ENCODE data around the gene EVA1A.
"Not testable (repeated sequence)": the region's sequence is repeated elsewhere in the genome, so short reads cannot be mapped to it uniquely, and the experiment has no call there.

EVA1A gene

DNA sequence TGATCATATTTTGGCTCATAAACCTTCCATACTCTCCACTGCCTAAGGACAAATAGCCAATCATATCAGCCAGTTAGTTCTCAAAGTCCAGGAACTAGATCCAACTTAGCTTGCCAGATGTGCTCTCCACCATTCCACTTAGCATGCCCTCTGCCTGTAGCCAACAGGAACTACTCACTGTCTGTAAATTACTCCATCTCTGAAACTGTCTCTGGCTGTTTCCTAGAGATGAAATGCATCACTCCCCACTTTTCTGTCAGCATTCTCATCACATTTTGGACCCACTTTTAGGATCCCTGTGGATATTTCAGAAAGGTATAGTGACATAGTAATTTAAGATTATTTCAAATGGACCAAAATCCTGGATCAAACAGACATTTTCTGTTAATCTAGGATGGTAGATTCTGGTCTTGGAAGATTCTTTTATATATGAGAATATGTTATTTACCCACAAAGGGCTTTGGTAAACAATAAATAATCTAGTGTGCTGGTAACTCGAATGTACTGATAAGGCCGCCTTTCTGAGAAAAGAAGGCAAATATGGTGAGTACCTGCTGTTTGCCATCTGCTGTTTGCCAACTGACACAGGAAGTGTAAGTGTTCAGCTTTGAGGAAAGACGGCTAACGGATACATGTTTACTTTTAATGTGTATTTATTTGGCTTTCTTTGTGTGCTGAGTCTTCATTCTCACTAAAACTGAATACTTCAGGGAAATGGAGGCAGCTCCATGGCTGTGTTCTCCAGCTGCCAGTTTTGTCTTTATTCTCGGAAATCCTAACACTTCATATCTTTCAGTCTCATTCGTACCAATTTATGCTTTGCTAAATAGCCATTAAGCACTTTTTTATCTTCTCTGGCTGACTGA, 79.5 kb downstream of the EVA1A start:
- DNase-seq: no peak

GRCh38 chr2:75477696-75478095, 83.0 kb downstream of the EVA1A start:
- not testable (repeated sequence) for DNase-seq

GRCh38 chr2:75476761-75477160, 84.0 kb downstream of the EVA1A start:
- no peak for DNase-seq

- DNase-seq: no peak
These were observed 84.8 kb downstream of the EVA1A start for GRCh38 chr2:75475976-75476375.

DNA sequence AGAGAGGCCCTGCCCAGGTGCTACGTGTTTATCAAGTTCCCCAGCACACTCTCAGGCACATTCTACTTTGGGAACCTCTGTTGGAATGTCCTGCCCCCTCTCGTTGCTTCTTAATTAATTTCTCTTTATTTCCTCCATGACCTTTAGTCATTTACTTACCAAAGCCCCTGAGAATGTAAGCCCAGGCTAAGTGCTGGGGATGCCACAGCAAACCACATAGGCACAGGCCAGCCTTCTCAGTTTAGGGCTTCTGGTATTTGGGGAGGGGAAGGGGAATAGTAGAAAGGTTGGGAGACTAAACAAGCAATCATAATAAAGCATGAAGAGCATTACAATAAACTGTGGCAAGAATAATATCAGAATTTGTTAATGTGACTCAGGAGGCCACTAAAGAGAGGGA, 85.7 kb downstream of the EVA1A start:
- no peak for DNase-seq

DNA sequence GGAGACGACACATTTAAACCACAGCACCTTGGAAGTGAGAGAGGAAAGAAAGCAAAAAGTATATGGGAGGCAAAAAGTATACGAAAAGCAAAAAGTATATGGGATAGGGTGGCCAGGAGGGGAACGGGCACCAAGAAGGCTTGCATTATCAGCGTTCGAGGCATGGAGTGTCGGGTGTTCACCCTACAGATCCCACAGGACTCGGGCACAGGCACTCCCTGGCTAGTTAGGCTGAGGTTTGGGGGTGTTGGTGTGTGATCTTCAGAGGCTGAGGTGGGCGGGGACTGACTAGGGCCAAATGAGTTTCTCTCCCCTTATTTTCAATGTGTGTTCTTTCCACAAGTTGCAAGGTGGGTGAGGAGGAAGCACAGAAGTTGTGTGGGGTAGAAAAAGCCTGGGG, 86.6 kb downstream of the EVA1A start:
- DNase-seq: no peak

- DNase-seq: no peak
These were observed 93.9 kb downstream of the EVA1A start for GRCh38 chr2:75466708-75467311.

- DNase-seq: no peak
These were observed 95.3 kb downstream of the EVA1A start for GRCh38 chr2:75465317-75465984.

GRCh38 chr2:75464348-75464946, 96.3 kb downstream of the EVA1A start:
- DNase-seq: no peak

GRCh38 chr2:75462721-75463120, 98.0 kb downstream of the EVA1A start:
- DNase-seq: no peak

DNA sequence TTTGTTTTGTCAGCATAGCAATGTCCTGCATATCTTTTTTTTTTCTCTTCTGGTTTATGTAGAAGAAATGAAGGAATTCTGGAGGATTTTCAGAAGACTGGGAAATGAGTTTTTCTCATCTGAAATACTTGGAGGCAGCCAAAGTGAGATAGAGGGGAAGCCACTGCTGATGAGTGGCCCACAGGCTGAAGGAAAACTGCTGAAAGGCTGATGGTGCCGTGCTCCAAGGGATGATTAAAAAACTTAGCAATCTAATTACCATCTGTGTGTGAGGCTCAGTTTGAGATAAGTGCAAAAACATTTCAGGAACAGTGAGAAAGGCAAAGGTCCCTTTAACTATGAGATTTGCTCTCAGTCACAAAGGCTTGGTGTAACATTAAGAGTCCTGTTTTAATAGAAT, 98.5 kb downstream of the EVA1A start:
- no peak for DNase-seq

GRCh38 chr2:75460630-75461029, 100.1 kb downstream of the EVA1A start:
- no peak for DNase-seq

GRCh38 chr2:75459565-75460310, 101.0 kb downstream of the EVA1A start:
- no peak for DNase-seq

DNA sequence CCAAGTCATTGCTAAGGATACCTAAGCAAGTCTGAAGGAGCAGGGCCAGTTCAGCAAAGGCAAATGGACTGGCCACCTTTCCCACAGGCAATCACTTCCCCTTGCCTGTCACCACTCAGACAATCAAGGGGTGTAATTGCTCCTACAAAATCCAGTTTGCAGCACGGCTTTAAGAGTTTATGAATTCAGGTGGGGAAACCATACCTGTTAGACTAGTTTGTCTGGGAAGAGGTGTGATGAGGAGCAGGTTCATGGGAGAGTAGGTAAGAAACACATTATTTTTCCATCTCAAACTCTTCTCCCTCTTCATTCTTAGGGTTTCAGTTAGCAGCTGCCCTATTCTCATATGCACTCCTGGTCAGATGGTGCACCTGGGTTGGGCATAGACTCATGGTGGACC, 102.5 kb downstream of the EVA1A start:
- no peak for DNase-seq

- DNase-seq: no peak
These were observed 103.9 kb downstream of the EVA1A start for GRCh38 chr2:75456825-75457224.

DNA sequence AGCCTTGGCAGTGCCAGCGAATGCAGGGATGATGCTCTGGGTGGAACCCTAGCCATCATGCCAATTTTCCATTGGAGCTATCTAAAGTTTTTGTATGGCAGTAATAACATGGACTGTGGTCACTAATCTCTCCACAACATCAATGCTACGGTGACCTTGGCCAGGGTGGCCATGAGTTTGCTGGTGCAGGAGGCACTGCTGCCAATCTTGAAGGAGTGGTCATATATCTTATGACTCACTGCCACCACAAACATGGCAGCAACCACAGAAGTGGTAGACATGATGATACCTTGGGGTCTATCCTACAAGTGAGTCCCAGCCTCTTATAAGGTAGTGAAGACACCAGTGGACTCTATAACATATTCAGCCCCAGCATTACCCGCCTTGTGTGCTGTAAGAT, 104.6 kb downstream of the EVA1A start:
- DNase-seq: no peak

DNA sequence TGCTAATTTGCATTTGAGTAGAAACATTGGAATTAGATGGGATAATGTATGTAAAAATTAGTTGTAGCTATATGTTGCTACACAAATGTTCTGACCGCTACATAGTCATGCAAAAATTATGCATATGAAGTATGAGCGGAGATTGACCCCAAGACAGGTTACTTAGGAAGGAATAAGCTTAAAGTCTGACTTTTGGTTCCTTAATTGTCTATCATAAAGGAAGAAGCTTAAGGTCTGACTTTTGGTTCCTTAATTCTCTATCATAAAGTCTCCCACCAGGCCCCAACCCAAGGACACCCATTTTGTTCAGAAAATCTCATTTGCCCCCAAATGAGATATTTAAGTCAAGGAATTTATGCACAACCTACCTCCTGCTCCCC, 106.5 kb downstream of the EVA1A start:
- no peak for DNase-seq

DNA sequence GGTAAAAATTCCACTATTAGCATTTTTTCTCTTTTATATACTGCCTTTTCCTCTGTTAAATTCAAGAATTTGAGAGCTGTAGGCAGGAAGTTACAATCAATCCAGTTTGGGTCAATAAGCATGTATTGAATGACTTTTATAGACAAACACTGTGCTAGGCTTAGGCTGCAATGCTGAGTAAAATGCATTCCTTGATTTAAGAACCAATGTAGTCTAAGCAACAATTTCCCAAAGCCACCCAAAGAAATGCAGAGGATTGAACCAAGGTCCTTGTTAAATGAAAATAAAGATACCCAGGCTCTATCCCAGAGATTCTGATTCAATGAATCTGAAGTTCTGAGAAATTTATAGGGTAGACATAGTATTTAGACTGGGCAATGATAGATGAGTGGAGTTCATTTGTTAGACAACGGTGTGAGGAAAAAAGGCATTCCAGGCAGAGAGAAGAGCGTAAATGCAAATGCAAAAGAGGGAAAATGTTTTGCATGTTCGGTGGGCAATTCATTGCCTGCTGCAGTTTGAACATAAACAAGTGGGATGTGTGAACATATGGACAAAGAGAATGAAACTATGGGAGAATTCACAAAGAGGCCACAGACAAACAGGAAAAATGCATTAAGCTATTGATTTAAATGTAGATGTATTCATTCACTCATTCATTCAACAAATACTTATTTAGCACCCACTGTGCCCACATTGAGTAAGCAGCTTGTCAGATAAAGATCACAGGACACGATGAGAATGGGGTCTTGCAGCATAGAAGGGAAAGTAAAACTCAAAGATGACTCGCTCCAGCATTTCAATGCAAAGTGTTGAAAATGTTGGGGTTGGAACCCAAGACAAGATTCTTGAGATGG, 107.1 kb downstream of the EVA1A start:
- DNase-seq: no peak

- no peak for DNase-seq
These were observed 110.7 kb downstream of the EVA1A start for GRCh38 chr2:75450068-75450467.

- DNase-seq: no peak
These were observed 113.6 kb downstream of the EVA1A start for GRCh38 chr2:75447176-75447575.

Data from NCI-H1436 (cell line).